Left lung (tissue), 10 donors: ENCODE measurements around the gene LDB2. TPM values are rescaled to one million over a fixed set of nuclear protein-coding genes. Genes with fewer than 3 reads are reported as not detected.

Source experiments
- ATAC-seq: fragments of 200-7000 bp; cut with Tn5 transposase; one replicate; pipeline ENCODE4 v1.9.1; 2020; ENCODE audit warnings: moderate library complexity
- DNase-seq, 4 donors: peaks; one replicate each; pipeline ENCODE4 v3.0.0-alpha.2; 2013 to 2020
- H3K27ac ChIP-seq, 2 donors: fragments of 200-600 bp; sonication (generic) in 1 of 2; one replicate each; pipeline versions ENCODE4 v1.5.0 to v1.8.0; 2020 to 2021
- H3K27me3 ChIP-seq, 2 donors: fragments of 200-600 bp; sonication (generic) in 1 of 2; one replicate each; pipeline versions ENCODE4 v1.5.0 to v1.8.0; 2020 to 2021
- H3K36me3 ChIP-seq, 2 donors: fragments of 200-600 bp; sonication (generic) in 1 of 2; one replicate each; pipeline versions ENCODE4 v1.5.0 to v1.8.0; 2020 to 2021
- H3K4me1 ChIP-seq, 2 donors: fragments of 200-600 bp; one replicate each; pipeline ENCODE4 v1.8.0; 2021
- H3K4me3 ChIP-seq, 2 donors: fragments of 200-600 bp; sonication (generic) in 1 of 2; one replicate each; pipeline versions ENCODE4 v1.5.0 to v1.8.0; 2020 to 2021; ENCODE audit warnings: mild to moderate bottlenecking in 1 of 2
- H3K9me3 ChIP-seq, 2 donors: fragments of 200-600 bp; sonication (generic) in 1 of 2; one replicate each; pipeline versions ENCODE4 v1.5.0 to v1.8.0; 2020 to 2021
- intact Hi-C, 2 donors: fragments of 100-400 bp; cut with DNase I; formaldehyde crosslinking; loops; one replicate each; pipeline versions ENCODE4 v1.11.2 to v1.14.2; 2022
- polyA plus RNA-seq, 6 donors: library from polyadenylated mRNA; unstranded; fragments of 120-200 nt; gene quantifications; one replicate each; pipeline ENCODE4 v1.2.1, GENCODE V29; 2013; ENCODE audit not compliant: insufficient read length in 6 of 6
- total RNA-seq, 2 donors: library from RNA; stranded (reverse); fragmentation: NEBNext Ultra II Directional; extraction: Animal tissue kit (Norgen Biotek cat#: 25700); gene quantifications; one replicate each; pipeline ENCODE4 v1.2.1, GENCODE V29; 2021
- TF ChIP-seq, protein P1 (sequence below), 2 donors: fragments of 200-600 bp; sonication (generic) in 1 of 2; IDR thresholded peaks; one replicate each; pipeline versions ENCODE4 v1.5.0 to v1.8.0; 2021; ENCODE audit warnings: antibody characterized with exemption in 2 of 2
- donor health status: DM: no; HTN: yes; CAD: no.
- donor health status: DM: no; HTN: no; CAD: no.

Gene LDB2
- total and polyA plus RNA-seq, 8 donors = 37.7 to 97.0 (median 78.5) TPM

GRCh38 chr4:16659694-16660093, 238.8 kb downstream of the LDB2 start:
- DNase-seq (no peak), ATAC-seq (no peak)
- H3K27ac ChIP-seq = no peak overlapping the region
- TF ChIP-seq, protein P1, sequence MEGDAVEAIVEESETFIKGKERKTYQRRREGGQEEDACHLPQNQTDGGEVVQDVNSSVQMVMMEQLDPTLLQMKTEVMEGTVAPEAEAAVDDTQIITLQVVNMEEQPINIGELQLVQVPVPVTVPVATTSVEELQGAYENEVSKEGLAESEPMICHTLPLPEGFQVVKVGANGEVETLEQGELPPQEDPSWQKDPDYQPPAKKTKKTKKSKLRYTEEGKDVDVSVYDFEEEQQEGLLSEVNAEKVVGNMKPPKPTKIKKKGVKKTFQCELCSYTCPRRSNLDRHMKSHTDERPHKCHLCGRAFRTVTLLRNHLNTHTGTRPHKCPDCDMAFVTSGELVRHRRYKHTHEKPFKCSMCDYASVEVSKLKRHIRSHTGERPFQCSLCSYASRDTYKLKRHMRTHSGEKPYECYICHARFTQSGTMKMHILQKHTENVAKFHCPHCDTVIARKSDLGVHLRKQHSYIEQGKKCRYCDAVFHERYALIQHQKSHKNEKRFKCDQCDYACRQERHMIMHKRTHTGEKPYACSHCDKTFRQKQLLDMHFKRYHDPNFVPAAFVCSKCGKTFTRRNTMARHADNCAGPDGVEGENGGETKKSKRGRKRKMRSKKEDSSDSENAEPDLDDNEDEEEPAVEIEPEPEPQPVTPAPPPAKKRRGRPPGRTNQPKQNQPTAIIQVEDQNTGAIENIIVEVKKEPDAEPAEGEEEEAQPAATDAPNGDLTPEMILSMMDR (IDR thresholded peaks at IDR 0.05) = no peak
- peaks cover 0 to 4% of the 10 kb centered on the region in 2 donors for H3K4me1 ChIP-seq
- intact Hi-C loops = no loop called here
- H3K27me3 ChIP-seq = no peaks in the 10 kb centered on the region
- H3K36me3 ChIP-seq = no peaks in the 10 kb centered on the region
- H3K4me3 ChIP-seq = no peak overlapping the region
- no peaks in the 10 kb centered on the region for H3K9me3 ChIP-seq

DNA sequence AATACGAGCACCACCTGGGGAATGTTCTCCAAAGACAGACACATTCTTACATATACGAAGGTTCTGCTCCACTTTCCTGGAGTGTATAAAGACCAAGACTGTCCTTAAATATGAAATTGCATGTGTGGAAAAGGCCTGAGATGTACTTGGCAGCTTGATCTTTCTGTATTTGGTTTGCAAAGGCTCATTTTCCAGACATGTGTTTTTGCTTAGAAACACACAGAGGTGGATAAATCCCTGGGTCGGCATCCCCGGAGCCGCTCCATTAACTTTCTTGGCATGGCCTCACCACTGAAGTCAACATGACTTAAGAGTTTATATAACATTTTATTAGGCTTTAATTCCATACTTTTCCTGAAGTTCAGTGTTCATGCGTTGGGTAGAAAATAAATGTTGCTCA, 239.4 kb downstream of the LDB2 start:
- H3K27me3 ChIP-seq = no peaks in the 10 kb centered on the region
- no peaks in the 10 kb centered on the region for H3K36me3 ChIP-seq
- intact Hi-C loops = no loop called here
- DNase-seq (no peak), ATAC-seq (no peak)
- H3K9me3 ChIP-seq = no peaks in the 10 kb centered on the region
- H3K27ac ChIP-seq = no peak overlapping the region
- peaks cover 0 to 4% of the 10 kb centered on the region in 2 donors for H3K4me1 ChIP-seq
- H3K4me3 ChIP-seq = no peak overlapping the region
- TF ChIP-seq, protein P1 (IDR thresholded peaks at IDR 0.05) = no peak

DNA sequence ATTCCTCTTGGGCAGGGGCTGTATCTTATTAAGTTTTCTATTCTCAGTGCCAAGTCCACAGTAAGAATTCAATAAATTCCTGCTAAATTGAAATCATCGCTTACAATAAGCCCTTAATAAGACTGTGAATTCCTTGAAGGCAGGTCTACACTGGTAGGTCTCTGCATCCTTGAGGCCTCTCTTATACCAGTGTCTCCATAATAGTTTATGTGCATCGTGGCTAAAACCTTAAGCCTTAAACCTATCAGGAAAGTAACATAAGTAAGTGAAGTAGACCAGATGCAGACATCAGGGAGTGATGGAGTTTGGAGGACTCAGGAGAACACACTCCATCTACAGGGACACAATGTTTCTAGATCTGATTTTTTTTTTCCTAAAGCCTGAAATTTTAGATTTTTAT, 240.3 kb downstream of the LDB2 start:
- Histone ChIP-seq H3K4me3 (no peak overlapping the region), H3K9me3 (no peaks in the 10 kb centered on the region), H3K4me1 (no peaks in the 10 kb centered on the region), H3K27ac (no peak overlapping the region), H3K36me3 (no peaks in the 10 kb centered on the region), H3K27me3 (no peaks in the 10 kb centered on the region)
- DNase-seq = no peak
- ATAC-seq = no peak
- intact Hi-C loops = no loop called here
- TF ChIP-seq, protein P1 (IDR thresholded peaks at IDR 0.05) = no peak

DNA sequence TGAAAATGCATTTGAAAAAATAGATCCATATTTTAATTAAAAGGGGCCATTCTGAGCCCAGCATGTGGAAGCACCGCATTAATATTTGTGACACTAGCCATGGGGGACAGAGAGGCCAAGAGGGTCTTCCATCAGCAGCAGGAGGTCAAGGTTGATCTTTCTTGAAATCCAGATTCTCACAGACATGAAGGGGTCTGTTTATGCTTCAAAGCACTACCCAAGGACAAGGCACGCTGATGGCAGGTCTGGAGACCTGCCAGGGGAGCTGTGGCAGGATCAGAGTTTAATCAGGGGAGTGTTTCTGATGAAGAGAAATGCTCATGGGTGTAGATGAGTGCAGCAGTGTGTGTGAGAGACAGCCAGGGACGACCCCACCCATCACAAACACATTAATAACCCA, 243.3 kb downstream of the LDB2 start:
- TF ChIP-seq, protein P1 (IDR thresholded peaks at IDR 0.05) = no peak
- intact Hi-C loops = no loop called here
- DNase-seq = no peak
- no peaks in the 10 kb centered on the region for H3K4me1 ChIP-seq
- ATAC-seq = no peak
- no peaks in the 10 kb centered on the region for H3K27me3 ChIP-seq
- H3K4me3 ChIP-seq = no peak overlapping the region
- no peaks in the 10 kb centered on the region for H3K9me3 ChIP-seq
- no peak overlapping the region for H3K27ac ChIP-seq
- H3K36me3 ChIP-seq = no peaks in the 10 kb centered on the region

DNA sequence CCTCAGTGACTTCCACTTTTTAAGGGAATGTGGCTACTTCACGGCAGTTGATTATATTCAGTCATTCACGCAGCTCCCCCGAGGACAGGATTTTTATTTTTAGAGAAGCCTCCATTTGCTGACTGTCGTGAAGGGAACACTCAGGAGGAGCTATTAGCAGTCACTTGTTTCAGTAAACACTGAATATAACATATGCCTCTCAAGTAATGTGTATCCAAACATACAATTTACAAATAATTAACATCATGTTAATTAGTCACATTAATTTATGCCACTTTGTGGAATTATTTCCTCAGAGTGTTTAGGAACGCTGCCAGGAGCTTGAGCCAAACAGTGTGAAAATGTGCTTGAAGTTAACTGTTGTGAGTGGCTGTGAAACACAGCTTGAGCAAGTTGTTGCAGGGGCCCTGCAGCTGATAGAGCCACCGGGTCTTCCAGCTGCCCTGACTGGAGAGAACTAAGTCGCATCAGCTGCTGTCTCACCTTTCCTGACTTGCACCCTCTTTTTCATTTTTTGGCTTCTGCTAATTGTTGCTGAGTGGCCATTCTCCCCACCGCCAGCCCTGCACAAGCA, 245.6 kb downstream of the LDB2 start:
- no peak overlapping the region for H3K27ac ChIP-seq
- intact Hi-C loops = no loop called here
- no peak for ATAC-seq

More for the DNA sequence above, 245.6 kb downstream of the LDB2 start:
- no peak overlapping the region for H3K4me3 ChIP-seq
- no peaks in the 10 kb centered on the region for H3K4me1 ChIP-seq
- H3K36me3 ChIP-seq = no peaks in the 10 kb centered on the region
- no peaks in the 10 kb centered on the region for H3K9me3 ChIP-seq
- H3K27me3 ChIP-seq = no peaks in the 10 kb centered on the region
- no peak for DNase-seq
- TF ChIP-seq, protein P1 (IDR thresholded peaks at IDR 0.05) = no peak
